Activated CD4-positive, alpha-beta T cell treated with anti-CD3 and anti-CD28 coated beads for 24 hours (primary cell): ENCODE results near the gene CFHR1.
"Not testable (repeated sequence)": the region's sequence is repeated elsewhere in the genome, so short reads cannot be mapped to it uniquely, and the experiment has no call there.

Experiments
- DNase-seq, 2 donors: peaks; one replicate each; pipeline ENCODE4 v3.0.0-alpha.2; 2020; ENCODE audit warnings: low read depth in 2 of 2

The CFHR1 gene

GRCh38 chr1:196819531-196819930 is at the start of gene CFHR1:
TSS of gene CFHR1 (plus strand) at chr1:196819731. CDS start at chr1:196819845, 114 bp downstream.
- DNase-seq = not testable (repeated sequence)

GRCh38 chr1:196769823-196770222 is 49.7 kb upstream of the CFHR1 start:
- not testable (repeated sequence) for DNase-seq

- no peak for DNase-seq
These were observed 45.8 kb upstream of the CFHR1 start for GRCh38 chr1:196773713-196774112.

- DNase-seq = no peak
These were observed 45.4 kb upstream of the CFHR1 start for GRCh38 chr1:196774175-196774574.

GRCh38 chr1:196774603-196775002 is 44.9 kb upstream of the CFHR1 start, which contains the start of gene CFHR3:
TSS of gene CFHR3 (plus strand) at chr1:196774840. CDS start at chr1:196774887, 47 bp downstream.
- no peak for DNase-seq

- no peak for DNase-seq
These were observed 41.9 kb upstream of the CFHR1 start for GRCh38 chr1:196777603-196778002.

- DNase-seq = no peak
These were observed 40.4 kb upstream of the CFHR1 start for GRCh38 chr1:196779093-196779492.

- not testable (repeated sequence) for DNase-seq
These were observed 28.3 kb upstream of the CFHR1 start for GRCh38 chr1:196791252-196791651.

GRCh38 chr1:196794103-196794502 is 25.4 kb upstream of the CFHR1 start:
- not testable (repeated sequence) for DNase-seq

GRCh38 chr1:196797891-196798290 is 21.6 kb upstream of the CFHR1 start:
- DNase-seq = no peak

GRCh38 chr1:196801920-196802319 is 17.6 kb upstream of the CFHR1 start:
- DNase-seq = not testable (repeated sequence)

- DNase-seq = no peak
These were observed 10.8 kb upstream of the CFHR1 start for GRCh38 chr1:196808529-196809235.

GRCh38 chr1:196817442-196817841 is 2.1 kb upstream of the CFHR1 start:
- not testable (repeated sequence) for DNase-seq

- DNase-seq = not testable (repeated sequence)
These were observed 8.3 kb downstream of the CFHR1 start for GRCh38 chr1:196827860-196828259.

- DNase-seq = not testable (repeated sequence)
These were observed 30.3 kb downstream of the CFHR1 start for GRCh38 chr1:196849613-196850492.

GRCh38 chr1:196856053-196856452 is 36.5 kb downstream of the CFHR1 start:
- DNase-seq = no peak

GRCh38 chr1:196857188-196857587 is 37.7 kb downstream of the CFHR1 start:
- no peak for DNase-seq

- DNase-seq = no peak
These were observed 39.3 kb downstream of the CFHR1 start for GRCh38 chr1:196858811-196859210.

- no peak for DNase-seq
These were observed 40.9 kb downstream of the CFHR1 start for GRCh38 chr1:196860323-196860884.

GRCh38 chr1:196861429-196861828 is 41.9 kb downstream of the CFHR1 start:
- DNase-seq = no peak

GRCh38 chr1:196866974-196867373 is 47.4 kb downstream of the CFHR1 start:
- DNase-seq = no peak

GRCh38 chr1:196873385-196873784 is 53.9 kb downstream of the CFHR1 start:
- no peak for DNase-seq
